HG02943 (cell line): ENCODE data around the gene GPX3.

Source experiments
- ATAC-seq: cut with Tn5 transposase; IDR thresholded peaks from one replicate; pipeline ENCODE4 v1.9.1; 2021; ENCODE audit warnings: mild to moderate bottlenecking, low read depth, moderate library complexity; ENCODE audit not compliant: unreplicated experiment

GPX3 gene

DNA sequence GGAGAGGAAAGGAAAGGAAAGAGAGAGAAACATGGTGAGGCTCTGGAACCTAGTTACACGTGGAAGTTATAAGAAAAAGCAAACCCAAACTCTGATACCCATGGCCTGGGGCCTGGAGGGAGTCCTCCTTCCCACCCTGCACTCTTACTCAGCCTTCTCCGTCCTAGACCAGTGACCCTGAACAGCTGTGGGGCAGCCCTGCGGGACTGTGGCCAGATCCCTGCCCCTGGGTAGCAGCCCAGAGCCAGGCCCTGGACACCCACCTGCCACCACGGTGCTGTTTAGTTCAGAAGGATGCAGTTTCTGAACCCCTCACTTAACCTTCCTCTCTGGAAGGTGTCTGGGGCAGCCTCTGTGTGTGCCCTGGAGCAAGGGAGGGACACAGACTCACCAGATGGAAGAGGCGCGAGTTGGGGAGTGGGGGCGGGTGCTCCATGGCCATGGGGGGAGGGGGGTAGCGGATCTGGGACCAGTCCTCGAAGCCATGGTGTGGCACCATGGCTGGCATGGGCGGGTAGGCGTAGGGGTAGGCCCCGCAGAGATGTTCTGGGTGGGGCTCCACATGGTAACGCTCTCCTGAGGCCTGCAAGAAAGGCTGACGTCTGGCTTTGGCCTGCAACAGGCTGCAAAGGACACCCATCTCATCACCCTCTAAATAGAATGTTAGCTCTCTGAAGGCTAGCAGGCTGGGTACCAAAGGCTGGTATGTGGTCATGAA lies 13.0 kb downstream of the GPX3 start:
- ATAC-seq: no peak

GRCh38 chr5:151034422-151035379 lies 14.3 kb downstream of the GPX3 start:
- ATAC-seq: no peak

DNA sequence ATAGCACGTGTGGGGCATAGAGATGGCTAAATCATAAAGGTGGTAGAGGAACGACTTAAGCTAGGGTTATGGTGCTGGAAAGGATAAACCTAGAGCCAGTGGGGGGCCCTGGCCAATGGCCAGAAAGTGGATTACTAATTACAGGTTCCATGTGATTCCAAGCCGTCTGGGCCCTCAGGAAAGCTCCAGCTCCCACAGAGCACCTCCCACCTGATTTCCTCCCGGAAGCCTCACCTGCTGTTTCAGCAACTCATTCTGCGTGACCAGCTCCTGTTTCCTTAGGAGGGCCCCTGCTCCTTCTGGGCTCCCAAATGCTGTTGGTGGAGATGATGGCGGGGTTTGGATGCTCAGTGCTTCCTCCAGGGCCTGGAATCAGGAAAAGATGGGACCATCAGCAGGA lies 16.2 kb downstream of the GPX3 start:
- ATAC-seq: no peak

GRCh38 chr5:151037561-151038411 lies 17.4 kb downstream of the GPX3 start:
- no peak for ATAC-seq

- no peak for ATAC-seq
Measured at GRCh38 chr5:151038412-151038745, 18.0 kb downstream of the GPX3 start.

GRCh38 chr5:151038801-151039238 lies 18.4 kb downstream of the GPX3 start:
- ATAC-seq: no peak

DNA sequence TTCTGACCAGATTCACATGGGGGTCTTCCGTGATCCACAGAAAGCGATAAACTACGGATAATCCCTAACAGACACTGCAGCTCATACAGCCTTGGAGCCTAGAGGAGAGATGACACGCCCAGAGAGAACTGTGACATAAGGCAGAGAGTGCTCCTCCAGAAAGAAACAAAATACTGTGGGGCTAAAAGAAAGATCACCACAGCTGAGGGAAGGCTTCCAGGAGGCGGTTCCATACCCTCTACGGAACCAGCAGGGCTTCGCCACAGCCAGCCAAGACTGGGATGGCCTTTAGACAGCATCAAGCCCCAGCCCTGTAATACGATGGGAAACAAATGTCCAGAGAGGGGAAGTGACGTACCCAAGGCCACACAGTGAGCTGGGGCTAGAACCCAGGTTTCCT lies 19.3 kb downstream of the GPX3 start:
- no peak for ATAC-seq

DNA sequence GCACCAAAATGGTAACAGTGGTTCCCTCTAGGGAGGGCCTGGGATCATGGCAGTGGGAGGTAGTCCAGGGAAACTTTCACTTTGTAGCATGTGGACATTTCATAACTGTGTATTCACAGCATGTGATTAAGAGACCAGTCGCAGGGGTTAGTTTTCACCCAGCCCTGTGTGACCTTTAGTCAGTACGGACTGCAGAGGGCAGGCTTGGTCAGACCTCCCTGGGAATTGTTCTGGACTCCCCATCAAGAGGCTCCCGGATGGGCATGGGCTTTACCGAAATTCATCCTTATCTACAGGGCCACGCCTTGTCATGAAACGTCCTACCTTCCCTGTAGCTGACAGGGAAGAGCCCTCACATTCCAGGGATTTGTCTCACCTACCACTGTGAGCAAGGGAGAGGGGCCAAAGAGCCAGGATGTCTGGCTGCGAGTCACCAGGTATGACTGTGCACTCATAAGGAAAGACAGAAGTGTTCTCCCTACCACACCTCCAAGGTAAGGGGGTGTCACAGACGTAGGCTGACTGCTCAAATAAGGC lies 19.9 kb downstream of the GPX3 start:
- no peak for ATAC-seq

DNA sequence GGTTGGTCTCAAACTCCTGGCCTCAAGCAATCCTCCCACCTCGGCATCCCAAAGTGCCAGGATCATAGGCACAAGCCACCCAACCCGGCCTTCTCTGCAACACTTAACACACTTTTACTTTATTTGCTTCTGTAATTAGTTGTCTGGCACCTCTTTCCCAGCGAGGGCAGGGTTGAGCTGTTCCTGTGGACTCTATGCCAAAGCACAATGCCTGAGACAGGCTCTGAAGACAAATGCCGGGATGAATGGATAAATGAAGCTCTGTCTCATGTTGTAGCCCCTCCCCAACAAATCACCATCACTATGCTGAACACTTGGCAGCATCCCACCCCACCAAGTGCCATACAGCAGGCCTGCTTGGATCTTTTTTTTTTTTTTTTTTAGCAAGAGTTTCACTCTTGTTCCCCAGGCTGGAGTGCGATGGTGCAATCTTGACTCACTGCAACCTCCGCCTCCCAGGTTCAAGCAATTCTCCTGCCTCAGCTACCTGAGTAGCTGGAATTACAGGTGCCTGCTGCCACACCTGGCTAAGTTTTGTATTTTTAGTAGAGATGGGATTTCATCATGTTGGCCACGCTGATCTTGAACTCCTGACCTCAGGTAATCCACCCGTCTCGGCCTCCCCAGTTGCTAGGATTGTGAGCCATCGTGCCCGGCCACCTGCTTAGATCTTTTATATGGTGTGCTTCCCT lies 21.3 kb downstream of the GPX3 start:
- ATAC-seq: no peak

DNA sequence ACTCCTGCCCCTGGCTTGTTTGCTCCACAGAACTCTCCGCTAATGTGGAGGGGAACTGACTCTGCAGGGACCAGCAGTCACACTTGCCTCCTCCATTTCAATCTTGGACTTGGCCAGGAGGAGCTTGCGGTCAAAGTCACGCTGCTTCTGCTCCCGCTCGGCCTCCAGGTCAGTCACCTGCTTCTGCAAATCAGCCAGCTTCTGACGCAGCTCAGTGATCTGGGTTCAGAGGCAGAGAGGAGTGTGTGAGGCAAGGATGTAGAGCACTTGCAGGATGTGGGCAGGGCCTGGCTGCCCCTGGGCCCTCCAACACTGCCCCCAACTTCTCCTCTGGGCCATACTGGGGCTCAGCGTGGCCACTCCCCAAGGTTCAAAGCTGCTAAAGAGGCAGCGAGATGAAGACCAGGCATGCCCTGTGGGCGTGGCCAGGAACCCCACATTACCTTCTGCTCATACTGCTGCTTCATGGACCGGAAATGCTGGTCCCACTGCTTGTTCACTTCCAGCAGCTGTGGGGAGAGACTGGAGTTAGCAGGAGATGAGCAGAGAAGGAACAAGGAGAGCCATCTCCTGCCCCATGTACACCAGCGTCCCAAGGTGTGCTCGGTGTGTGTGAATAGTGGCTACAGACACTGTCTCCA lies 22.2 kb downstream of the GPX3 start:
- ATAC-seq: no peak

GRCh38 chr5:151047814-151048425 lies 27.5 kb downstream of the GPX3 start:
- ATAC-seq: no peak

GRCh38 chr5:151048526-151048925 lies 28.1 kb downstream of the GPX3 start:
- no peak for ATAC-seq

DNA sequence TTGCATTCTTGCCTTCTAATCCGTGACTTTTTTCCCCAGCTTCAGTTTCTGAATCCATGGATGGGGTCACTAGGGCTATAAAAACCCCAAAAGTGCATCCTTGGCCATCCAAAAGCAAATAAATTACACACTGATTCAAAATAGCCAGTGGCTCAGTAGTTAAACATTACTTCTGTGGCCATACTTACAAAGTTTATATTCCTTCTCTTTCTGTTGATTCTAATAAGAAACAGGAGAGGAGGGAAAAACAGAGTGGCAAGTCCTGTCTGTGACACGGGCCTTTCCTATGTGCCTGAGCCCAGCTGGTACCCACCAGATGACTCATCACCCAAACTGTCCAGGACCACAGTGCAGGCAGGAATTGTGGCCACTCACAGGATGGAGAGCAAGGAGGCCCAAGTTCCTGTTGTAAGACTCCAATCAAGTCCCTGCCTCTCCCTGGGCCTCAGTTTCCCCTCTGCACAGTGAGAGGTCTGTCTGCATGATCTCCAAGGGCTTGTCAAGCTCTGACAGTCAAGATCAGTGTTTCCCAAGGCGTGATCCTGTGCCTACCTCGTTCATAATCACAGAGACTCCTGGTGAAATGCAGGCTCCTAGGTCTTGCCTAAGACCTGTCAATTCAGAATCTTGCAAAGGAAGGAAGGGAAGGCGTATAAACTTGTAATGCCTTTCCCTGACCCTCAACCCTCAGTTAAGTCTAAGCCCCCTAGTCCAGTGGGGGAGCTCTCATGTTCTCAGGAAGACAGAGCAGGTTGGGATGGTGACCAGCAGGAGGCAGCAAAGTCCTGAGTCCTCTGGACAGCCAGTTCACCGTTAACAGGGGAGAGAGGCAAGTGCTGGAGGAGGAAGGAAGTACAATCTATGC lies 30.9 kb downstream of the GPX3 start:
- peak; percentile 56 for ATAC-seq

- ATAC-seq: peak; percentile 29
Measured at GRCh38 chr5:151051931-151052608, 31.7 kb downstream of the GPX3 start.

GRCh38 chr5:151052836-151053235 lies 32.4 kb downstream of the GPX3 start:
- ATAC-seq: no peak

GRCh38 chr5:151053796-151054462 lies 33.5 kb downstream of the GPX3 start:
- ATAC-seq: no peak

- no peak for ATAC-seq
Measured at GRCh38 chr5:151054709-151055108, 34.3 kb downstream of the GPX3 start.
